Measurements from ENCODE around the gene SCUBE1.

DNA sequence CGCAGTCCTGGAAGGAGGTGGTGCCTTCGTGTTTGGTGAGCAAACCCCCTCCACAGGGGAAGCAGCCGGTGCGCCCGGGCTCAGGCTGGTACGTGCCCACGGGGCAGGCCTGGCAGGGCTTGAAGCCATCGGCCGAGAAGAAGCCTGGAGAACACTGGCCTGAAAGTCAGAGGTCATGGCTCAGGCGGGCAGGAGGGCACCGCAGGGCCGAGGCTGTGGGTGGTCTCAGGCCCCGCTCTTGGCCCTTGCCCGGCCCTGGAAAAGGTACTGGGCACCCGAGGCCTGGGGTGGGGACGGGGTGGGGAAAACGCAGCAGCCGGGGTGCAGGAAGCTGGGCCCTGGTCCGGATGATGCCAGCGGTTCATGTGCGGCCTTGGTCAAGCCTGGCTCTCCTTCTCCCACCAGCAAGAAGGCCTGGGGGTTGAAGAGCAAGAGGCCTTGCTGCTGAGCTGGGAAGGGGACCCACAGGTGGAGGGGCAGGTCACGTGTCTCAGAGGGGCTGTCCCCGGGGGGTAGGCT is 130.7 kb downstream of the SCUBE1 start:
- TF ChIP-seq, protein P1, sequence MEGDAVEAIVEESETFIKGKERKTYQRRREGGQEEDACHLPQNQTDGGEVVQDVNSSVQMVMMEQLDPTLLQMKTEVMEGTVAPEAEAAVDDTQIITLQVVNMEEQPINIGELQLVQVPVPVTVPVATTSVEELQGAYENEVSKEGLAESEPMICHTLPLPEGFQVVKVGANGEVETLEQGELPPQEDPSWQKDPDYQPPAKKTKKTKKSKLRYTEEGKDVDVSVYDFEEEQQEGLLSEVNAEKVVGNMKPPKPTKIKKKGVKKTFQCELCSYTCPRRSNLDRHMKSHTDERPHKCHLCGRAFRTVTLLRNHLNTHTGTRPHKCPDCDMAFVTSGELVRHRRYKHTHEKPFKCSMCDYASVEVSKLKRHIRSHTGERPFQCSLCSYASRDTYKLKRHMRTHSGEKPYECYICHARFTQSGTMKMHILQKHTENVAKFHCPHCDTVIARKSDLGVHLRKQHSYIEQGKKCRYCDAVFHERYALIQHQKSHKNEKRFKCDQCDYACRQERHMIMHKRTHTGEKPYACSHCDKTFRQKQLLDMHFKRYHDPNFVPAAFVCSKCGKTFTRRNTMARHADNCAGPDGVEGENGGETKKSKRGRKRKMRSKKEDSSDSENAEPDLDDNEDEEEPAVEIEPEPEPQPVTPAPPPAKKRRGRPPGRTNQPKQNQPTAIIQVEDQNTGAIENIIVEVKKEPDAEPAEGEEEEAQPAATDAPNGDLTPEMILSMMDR (IDR thresholded peaks at IDR 0.05) = no peak
- TF ChIP-seq POLR2A (IDR thresholded peaks at IDR 0.05; ENCODE audit: low read depth) = no peak
